ENCODE data around the gene CCDC86. TPM values are rescaled to one million over a fixed set of nuclear protein-coding genes. Genes with fewer than 3 reads are reported as not detected.
"Not testable (repeated sequence)": the region's sequence is repeated elsewhere in the genome, so short reads cannot be mapped to it uniquely, and the experiment has no call there.

The CCDC86 gene
- total and polyA plus RNA-seq, 4 donors = 8.1 to 15.2 (median 10.0) TPM

DNA sequence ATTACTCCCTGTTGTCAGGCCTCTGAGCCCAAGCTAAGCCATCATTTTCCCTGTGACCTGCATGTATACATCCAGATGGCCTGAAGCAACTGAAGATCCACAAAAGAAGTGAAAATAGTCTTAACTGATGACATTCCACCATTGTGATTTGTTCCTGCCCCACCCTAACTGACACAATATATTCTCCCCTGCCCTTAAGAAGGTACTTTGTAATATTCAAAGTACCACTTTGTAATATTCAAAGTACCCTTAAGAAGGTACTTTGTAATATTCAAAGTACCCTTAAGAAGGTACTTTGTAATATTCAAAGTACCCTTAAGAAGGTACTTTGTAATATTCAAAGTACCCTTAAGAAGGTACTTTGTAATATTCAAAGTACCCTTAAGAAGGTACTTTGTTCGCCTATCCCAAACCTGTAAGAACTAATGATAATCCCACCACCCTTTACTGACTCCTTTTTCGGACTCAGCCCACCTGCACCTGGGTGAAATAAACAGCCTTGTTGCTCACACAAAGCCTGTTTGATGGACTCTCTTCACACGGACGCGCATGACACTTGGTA lies 18.1 kb upstream of the CCDC86 start:
- H3K27me3 ChIP-seq (ENCODE audit: control insufficient read depth in 1 of 2, insufficient read depth in 2 of 2, low read length in 1 of 2); ATAC-seq (ENCODE audit: low FRiP score); H3K36me3 ChIP-seq (ENCODE audit: control insufficient read depth in 1 of 2, insufficient read depth in 2 of 2, low read length in 1 of 2); H3K4me1 ChIP-seq (ENCODE audit: control insufficient read depth in 1 of 2, insufficient read depth in 2 of 2, low read length in 2 of 2); H3K4me3 ChIP-seq (ENCODE audit: low read length in 2 of 2); H3K27ac ChIP-seq (ENCODE audit: low read depth in 1 of 2, low read length in 2 of 2); DNase-seq; intact Hi-C loops (cut with DNase I); H3K9me3 ChIP-seq (ENCODE audit: control insufficient read depth, low read length): not testable (repeated sequence)
- WGBS, 2 donors = 95% methylated on average over 5 of the region's 5 CpGs

DNA sequence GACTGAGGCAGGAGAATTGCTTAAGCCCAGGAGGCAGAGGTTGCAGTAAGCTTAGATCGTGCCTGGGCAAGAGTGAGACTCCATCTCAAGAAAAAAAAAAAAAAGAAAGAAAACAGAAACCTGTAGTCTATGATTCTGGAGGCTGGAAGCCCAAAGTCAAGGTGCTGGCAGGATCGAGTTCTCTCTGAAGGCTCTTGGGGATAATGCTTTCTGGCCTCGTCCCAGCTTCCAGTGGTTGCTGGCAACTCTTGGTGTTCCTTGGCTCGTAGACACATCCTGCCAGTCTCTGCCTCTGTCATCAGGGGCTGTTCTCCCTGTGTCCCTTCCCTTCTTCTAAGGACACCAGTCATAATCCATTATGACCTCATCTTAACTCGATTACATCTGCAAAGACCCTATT lies 16.8 kb upstream of the CCDC86 start:
- Histone ChIP-seq H3K4me3 (ENCODE audit: low read length in 2 of 2) (no peak overlapping the region), H3K27ac (ENCODE audit: low read depth in 1 of 2, low read length in 2 of 2) (no peak overlapping the region), H3K4me1 (ENCODE audit: control insufficient read depth in 1 of 2, insufficient read depth in 2 of 2, low read length in 2 of 2) (no peaks in the 10 kb centered on the region), H3K27me3 (ENCODE audit: control insufficient read depth in 1 of 2, insufficient read depth in 2 of 2, low read length in 1 of 2) (no peaks in the 10 kb centered on the region), H3K36me3 (ENCODE audit: control insufficient read depth in 1 of 2, insufficient read depth in 2 of 2, low read length in 1 of 2) (no peaks in the 10 kb centered on the region), H3K9me3 (ENCODE audit: control insufficient read depth, low read length) (no peaks in the 10 kb centered on the region)
- 74 to 76% methylated on average over 5 of the region's 5 CpGs for WGBS, 2 donors
- DNase-seq (no peak), ATAC-seq (ENCODE audit: low FRiP score) (no peak)
- intact Hi-C loops (cut with DNase I) = no loop called here

DNA sequence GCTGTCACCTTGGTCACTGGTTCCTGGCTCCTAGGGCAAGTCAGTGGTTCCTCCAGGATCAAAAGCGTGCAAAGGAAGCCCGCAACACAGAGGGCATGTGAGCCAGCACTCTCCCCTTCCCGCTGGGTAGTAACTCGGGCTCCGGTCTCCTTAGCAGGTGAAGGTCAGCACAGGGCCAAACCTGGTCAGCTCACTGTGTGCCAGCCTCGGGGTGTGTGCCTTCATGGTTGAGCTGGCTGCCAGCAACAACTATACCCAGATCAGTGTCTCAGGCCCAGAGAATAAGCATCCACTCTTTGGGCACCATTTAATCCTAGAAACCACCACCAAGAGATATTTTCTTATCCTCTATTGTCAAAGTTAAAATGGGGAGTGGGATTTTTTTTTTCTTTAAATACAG lies 16.1 kb upstream of the CCDC86 start:
- intact Hi-C loops (cut with DNase I) = no loop called here
- Histone ChIP-seq H3K27ac (ENCODE audit: low read depth in 1 of 2, low read length in 2 of 2) (no peak overlapping the region), H3K9me3 (ENCODE audit: control insufficient read depth, low read length) (no peaks in the 10 kb centered on the region), H3K4me3 (ENCODE audit: low read length in 2 of 2) (no peak overlapping the region), H3K4me1 (ENCODE audit: control insufficient read depth in 1 of 2, insufficient read depth in 2 of 2, low read length in 2 of 2) (no peaks in the 10 kb centered on the region), H3K27me3 (ENCODE audit: control insufficient read depth in 1 of 2, insufficient read depth in 2 of 2, low read length in 1 of 2) (no peaks in the 10 kb centered on the region), H3K36me3 (ENCODE audit: control insufficient read depth in 1 of 2, insufficient read depth in 2 of 2, low read length in 1 of 2) (no peaks in the 10 kb centered on the region)
- ATAC-seq (ENCODE audit: low FRiP score) = no peak
- DNase-seq = no peak
- 64 to 74% methylated on average over 6 of the region's 6 CpGs for WGBS, 2 donors

DNA sequence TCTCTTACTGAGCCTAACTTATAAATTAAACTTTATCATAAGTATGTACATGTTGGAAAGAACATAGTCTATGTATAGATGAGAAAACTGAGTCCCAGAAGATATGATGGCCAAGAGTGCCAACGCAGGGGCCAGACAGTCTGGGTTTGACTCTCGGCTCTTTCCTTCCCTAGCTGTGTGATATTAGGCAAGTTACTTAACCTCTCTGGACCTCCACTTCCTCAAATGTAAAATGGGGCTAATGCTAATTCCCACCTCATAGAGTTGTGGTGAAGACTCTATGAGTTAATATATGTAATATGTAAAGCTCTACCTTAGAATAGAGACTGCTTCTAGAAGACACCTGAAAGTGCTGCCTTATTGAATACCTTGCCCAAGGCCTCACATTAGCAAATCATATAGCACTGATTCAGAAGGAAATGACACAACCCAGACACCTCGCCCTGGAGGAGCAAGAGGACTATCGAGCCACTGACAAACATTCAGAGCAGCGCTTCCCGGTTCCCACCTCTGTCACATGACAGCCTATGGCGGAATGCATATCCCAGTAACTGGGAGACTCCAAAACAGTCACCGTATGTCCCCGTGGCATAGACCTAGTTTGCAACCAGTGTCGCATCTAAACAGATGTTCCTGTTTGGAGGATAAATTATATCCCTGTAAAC lies 11.3 kb upstream of the CCDC86 start:
- H3K27ac ChIP-seq (ENCODE audit: low read depth in 1 of 2, low read length in 2 of 2) = no peak overlapping the region
- DNase-seq = no peak
- H3K9me3 ChIP-seq (ENCODE audit: control insufficient read depth, low read length) = no peaks in the 10 kb centered on the region
- H3K27me3 ChIP-seq (ENCODE audit: control insufficient read depth in 1 of 2, insufficient read depth in 2 of 2, low read length in 1 of 2) = no peaks in the 10 kb centered on the region
- no peaks in the 10 kb centered on the region for H3K36me3 ChIP-seq (ENCODE audit: control insufficient read depth in 1 of 2, insufficient read depth in 2 of 2, low read length in 1 of 2)
- intact Hi-C loops (cut with DNase I) = loop anchor here (1.0 to 5.0 kb wide), 3 partner anchors 69 to 354 kb away; no protein-coding TSS in a partner anchor
- ATAC-seq (ENCODE audit: low FRiP score) = no peak
- WGBS, 2 donors = 39 to 43% methylated on average over 10 of the region's 10 CpGs
- no peaks in the 10 kb centered on the region for H3K4me1 ChIP-seq (ENCODE audit: control insufficient read depth in 1 of 2, insufficient read depth in 2 of 2, low read length in 2 of 2)
- no peak overlapping the region for H3K4me3 ChIP-seq (ENCODE audit: low read length in 2 of 2)

DNA sequence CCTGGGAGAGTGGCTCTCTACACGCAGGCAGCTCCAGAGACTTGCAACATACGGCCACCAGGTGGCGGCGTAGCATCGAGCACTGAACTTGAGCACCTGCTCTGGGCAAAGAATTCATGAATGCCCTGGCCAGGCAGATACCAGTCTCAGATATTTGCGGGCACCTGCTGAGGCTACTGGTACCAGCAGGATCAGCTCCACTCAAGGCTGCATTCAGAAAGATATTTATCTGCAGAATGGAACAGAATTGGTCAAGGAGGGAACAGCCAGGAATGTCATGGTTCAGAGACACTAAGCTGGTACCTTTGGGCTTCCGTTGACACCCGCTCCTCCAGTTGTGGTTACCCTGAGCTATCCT lies 10.8 kb upstream of the CCDC86 start:
- WGBS, 2 donors = 13 to 15% methylated on average over 8 of the region's 8 CpGs
- ATAC-seq (ENCODE audit: low FRiP score) (peak; percentile 88), DNase-seq (peak; percentile 85 to 95)
- Histone ChIP-seq H3K27me3 (ENCODE audit: control insufficient read depth in 1 of 2, insufficient read depth in 2 of 2, low read length in 1 of 2) (no peaks in the 10 kb centered on the region), H3K4me1 (ENCODE audit: control insufficient read depth in 1 of 2, insufficient read depth in 2 of 2, low read length in 2 of 2) (no peaks in the 10 kb centered on the region), H3K9me3 (ENCODE audit: control insufficient read depth, low read length) (no peaks in the 10 kb centered on the region), H3K36me3 (ENCODE audit: control insufficient read depth in 1 of 2, insufficient read depth in 2 of 2, low read length in 1 of 2) (no peaks in the 10 kb centered on the region), H3K27ac (ENCODE audit: low read depth in 1 of 2, low read length in 2 of 2) (no peak overlapping the region), H3K4me3 (ENCODE audit: low read length in 2 of 2) (no peak overlapping the region)
- intact Hi-C loops (cut with DNase I) = loop anchor here (1.0 to 5.0 kb wide), 3 partner anchors 68 to 354 kb away; no protein-coding TSS in a partner anchor

DNA sequence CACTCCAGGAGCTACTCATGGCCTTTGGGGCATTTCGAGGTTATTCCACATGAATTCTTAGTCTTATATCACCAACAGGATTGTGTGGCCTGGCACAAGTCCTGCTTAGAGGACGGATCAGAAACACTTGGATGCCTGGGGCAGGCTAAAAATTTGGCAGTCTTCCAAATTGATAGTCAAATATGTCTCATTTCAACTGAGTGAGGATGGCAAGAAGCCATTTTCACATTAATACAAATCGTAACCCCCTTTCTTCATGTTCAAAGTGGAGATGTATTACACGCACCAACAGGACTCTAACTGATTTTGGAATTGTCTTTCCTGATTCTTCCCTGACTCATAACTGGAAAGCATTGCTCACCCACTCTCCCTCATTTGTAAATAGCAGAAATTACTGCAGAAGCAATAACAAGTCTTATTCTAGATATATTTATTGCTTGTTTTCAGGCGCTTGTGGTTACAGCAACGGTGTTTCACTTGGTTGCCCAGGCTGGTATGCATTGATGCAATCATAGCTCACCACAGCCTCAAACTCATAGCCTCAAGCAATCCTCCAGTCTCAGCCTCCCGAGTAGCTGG lies 10.3 kb upstream of the CCDC86 start:
- no peak for ATAC-seq (ENCODE audit: low FRiP score)
- Histone ChIP-seq H3K4me1 (ENCODE audit: control insufficient read depth in 1 of 2, insufficient read depth in 2 of 2, low read length in 2 of 2) (no peaks in the 10 kb centered on the region), H3K36me3 (ENCODE audit: control insufficient read depth in 1 of 2, insufficient read depth in 2 of 2, low read length in 1 of 2) (no peaks in the 10 kb centered on the region), H3K9me3 (ENCODE audit: control insufficient read depth, low read length) (no peaks in the 10 kb centered on the region), H3K27me3 (ENCODE audit: control insufficient read depth in 1 of 2, insufficient read depth in 2 of 2, low read length in 1 of 2) (no peaks in the 10 kb centered on the region), H3K27ac (ENCODE audit: low read depth in 1 of 2, low read length in 2 of 2) (no peak overlapping the region), H3K4me3 (ENCODE audit: low read length in 2 of 2) (no peak overlapping the region)
- DNase-seq = no peak
- 35 to 42% methylated on average over 7 of the region's 7 CpGs for WGBS, 2 donors
- intact Hi-C loops (cut with DNase I) = loop anchor here (1.0 to 5.0 kb wide), 4 partner anchors 68 to 355 kb away; no protein-coding TSS in a partner anchor

DNA sequence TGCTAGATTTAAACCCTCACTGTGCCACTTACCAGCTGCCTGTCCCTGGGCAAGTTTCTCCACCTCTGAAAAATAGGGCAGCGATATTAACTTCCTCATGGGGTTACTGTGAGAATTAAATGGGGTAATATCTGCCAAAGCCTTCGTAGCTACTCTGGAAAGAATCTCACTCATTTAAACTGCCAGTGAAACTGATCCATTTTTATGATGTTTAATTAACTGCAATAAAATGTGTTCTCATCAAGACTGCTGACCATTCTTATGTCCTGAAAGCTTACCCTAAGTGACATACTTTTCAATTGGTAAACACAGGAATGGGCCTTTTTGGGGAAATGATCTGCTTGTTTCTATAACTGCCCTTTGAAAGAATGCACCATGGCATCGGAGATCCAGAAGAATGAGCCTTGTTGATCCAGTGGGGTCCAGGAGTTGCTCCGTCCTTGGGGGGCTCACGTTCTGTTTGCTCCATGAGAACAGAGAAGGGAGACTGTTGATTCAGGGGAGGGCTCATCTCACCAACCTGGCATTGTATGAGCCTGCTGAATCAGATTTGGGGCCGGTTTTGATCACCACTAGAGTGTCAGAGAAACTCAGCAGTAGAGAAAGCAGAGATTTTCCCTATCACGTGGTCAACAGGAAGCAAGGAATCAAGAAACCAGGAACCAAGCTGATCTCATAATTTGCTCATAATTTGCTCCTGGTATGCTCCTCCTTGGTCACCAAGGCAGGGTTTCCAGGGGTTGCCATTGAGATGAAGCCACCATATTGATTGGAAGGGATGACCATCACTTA lies 7.0 kb upstream of the CCDC86 start:
- ATAC-seq (ENCODE audit: low FRiP score) (no peak), DNase-seq (no peak)
- WGBS, 2 donors = 56 to 64% methylated on average over 7 of the region's 7 CpGs
- Histone ChIP-seq H3K4me3 (ENCODE audit: low read length in 2 of 2) (no peak overlapping the region), H3K27ac (ENCODE audit: low read depth in 1 of 2, low read length in 2 of 2) (no peak overlapping the region), H3K4me1 (ENCODE audit: control insufficient read depth in 1 of 2, insufficient read depth in 2 of 2, low read length in 2 of 2) (no peaks in the 10 kb centered on the region), H3K9me3 (ENCODE audit: control insufficient read depth, low read length) (no peaks in the 10 kb centered on the region), H3K36me3 (ENCODE audit: control insufficient read depth in 1 of 2, insufficient read depth in 2 of 2, low read length in 1 of 2) (no peaks in the 10 kb centered on the region), H3K27me3 (ENCODE audit: control insufficient read depth in 1 of 2, insufficient read depth in 2 of 2, low read length in 1 of 2) (no peaks in the 10 kb centered on the region)
- intact Hi-C loops (cut with DNase I) = loop anchor here in 1 of 2 donors (5.0 kb wide), 1 partner anchor 297 kb away; no protein-coding TSS in a partner anchor

DNA sequence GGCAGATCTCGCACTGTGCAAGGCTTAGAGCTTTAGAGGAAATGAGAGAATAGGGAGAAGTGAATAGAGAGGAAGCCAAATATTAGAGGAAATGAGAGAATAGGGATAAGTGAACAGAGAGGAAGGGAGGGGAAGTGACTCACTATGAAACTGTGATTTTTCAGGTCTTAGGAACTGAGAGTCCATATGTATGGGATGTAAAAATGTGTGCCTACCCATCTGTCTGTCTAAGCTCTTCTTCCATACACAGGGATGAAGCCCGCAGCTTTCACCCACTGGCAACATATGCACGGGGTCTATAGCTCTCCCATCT lies 6.4 kb upstream of the CCDC86 start:
- Histone ChIP-seq H3K9me3 (ENCODE audit: control insufficient read depth, low read length) (no peaks in the 10 kb centered on the region), H3K36me3 (ENCODE audit: control insufficient read depth in 1 of 2, insufficient read depth in 2 of 2, low read length in 1 of 2) (no peaks in the 10 kb centered on the region), H3K27ac (ENCODE audit: low read depth in 1 of 2, low read length in 2 of 2) (no peak overlapping the region), H3K27me3 (ENCODE audit: control insufficient read depth in 1 of 2, insufficient read depth in 2 of 2, low read length in 1 of 2) (no peaks in the 10 kb centered on the region), H3K4me3 (ENCODE audit: low read length in 2 of 2) (no peak overlapping the region), H3K4me1 (ENCODE audit: control insufficient read depth in 1 of 2, insufficient read depth in 2 of 2, low read length in 2 of 2) (no peaks in the 10 kb centered on the region)
- ATAC-seq (ENCODE audit: low FRiP score) = no peak
- WGBS, 2 donors = 82 to 92% methylated on average over 3 of the region's 3 CpGs
- no peak for DNase-seq
- intact Hi-C loops (cut with DNase I) = no loop called here
